Ascending aorta (tissue), 2 donors: ENCODE results near the gene ZNF627. TPM values are rescaled to one million over a fixed set of nuclear protein-coding genes. Genes with fewer than 3 reads are reported as not detected.

Experiments
- DNase-seq, 2 donors: peaks; one replicate each; pipeline ENCODE4 v3.0.0-alpha.2; 2019; ENCODE audit warnings: low spot score in 2 of 2
- H3K27ac ChIP-seq, 2 donors: fragments of 200-600 bp; sonication (generic); one replicate each; pipeline ENCODE4 v1.5.1; 2016 to 2017; ENCODE audit warnings: mild to moderate bottlenecking in 1 of 2
- H3K27me3 ChIP-seq: fragments of 200-600 bp; sonication (generic); one replicate; pipeline ENCODE4 v1.5.1; 2017
- H3K36me3 ChIP-seq, 2 donors: fragments of 200-600 bp; sonication (generic); one replicate each; pipeline ENCODE4 v1.5.1; 2016
- H3K4me1 ChIP-seq, 2 donors: fragments of 200-600 bp; sonication (generic); one replicate each; pipeline ENCODE4 v1.5.1; 2016 to 2017; ENCODE audit warnings: mild to moderate bottlenecking in 1 of 2
- H3K4me3 ChIP-seq, 2 donors: fragments of 200-600 bp; sonication (generic); one replicate each; pipeline ENCODE4 v1.5.1; 2016 to 2017; ENCODE audit warnings: mild to moderate bottlenecking in 1 of 2
- H3K9me3 ChIP-seq, 2 donors: fragments of 200-600 bp; sonication (generic); one replicate each; pipeline ENCODE4 v1.5.1; 2016
- CTCF ChIP-seq, 3 experiments: fragments of 200-600 bp in 2 of 3; fragments of 450-650 bp in 1 of 3; sonication (generic) in 2 of 3; IDR thresholded peaks; one replicate each; pipeline ENCODE4 v1.5.1; 2016 to 2019; ENCODE audit warnings: antibody characterized with exemption in 3 of 3, mild to moderate bottlenecking in 1 of 3, moderate library complexity in 1 of 3
- intact Hi-C: fragments of 100-400 bp; cut with DNase I; formaldehyde crosslinking; loops from one replicate; pipeline ENCODE4 v1.15.1; 2023
- total RNA-seq: library from RNA; depleted of rRNA; stranded (reverse); fragments of >200 nt; gene quantifications from one replicate; pipeline ENCODE4 v1.1.0, GENCODE V29; 2016

The ZNF627 gene
- total RNA-seq, 1 donor from 2014 or later = 7.6 TPM

- Histone ChIP-seq H3K36me3 (no peaks in the 10 kb centered on the region), H3K4me1 (peaks cover 0 to 3% of the 10 kb centered on the region in 2 donors), H3K9me3 (no peaks in the 10 kb centered on the region), H3K27me3 (peaks cover 7% of the 10 kb centered on the region), H3K27ac (no peak overlapping the region), H3K4me3 (no peak overlapping the region)
- DNase-seq = no peak
- TF ChIP-seq CTCF (IDR thresholded peaks at IDR 0.05) = no peak
- intact Hi-C loops = no loop called here
These were observed 22.6 kb upstream of the ZNF627 start for GRCh38 chr19:11574689-11575088.

GRCh38 chr19:11576227-11576626, 21.1 kb upstream of the ZNF627 start:
- no peak overlapping the region for H3K27ac ChIP-seq
- no peak for TF ChIP-seq CTCF (IDR thresholded peaks at IDR 0.05)
- peaks cover 7% of the 10 kb centered on the region for H3K27me3 ChIP-seq
- peaks cover 0 to 3% of the 10 kb centered on the region in 2 donors for H3K4me1 ChIP-seq
- H3K4me3 ChIP-seq = no peak overlapping the region
- no peaks in the 10 kb centered on the region for H3K9me3 ChIP-seq
- no peaks in the 10 kb centered on the region for H3K36me3 ChIP-seq
- intact Hi-C loops = no loop called here
- no peak for DNase-seq

- no peaks in the 10 kb centered on the region for H3K9me3 ChIP-seq
- no peak for TF ChIP-seq CTCF (IDR thresholded peaks at IDR 0.05)
- H3K27me3 ChIP-seq = peaks cover 7% of the 10 kb centered on the region
- DNase-seq = no peak
- intact Hi-C loops = no loop called here
- H3K36me3 ChIP-seq = no peaks in the 10 kb centered on the region
- H3K4me3 ChIP-seq = peak within 1 kb of the TSS; percentile 26 to 57
- H3K4me1 ChIP-seq = peaks cover 0 to 3% of the 10 kb centered on the region in 2 donors
- H3K27ac ChIP-seq = peak within 1 kb of the TSS in 1 of 2 donors; percentile 12
These were observed 19.6 kb upstream of the ZNF627 start, which contains the start of gene ACP5 for GRCh38 chr19:11577451-11578257. ACP5 (minus strand) TSS chr19:11577645; CDS start chr19:11577317, 328 bp downstream.

- peak overlapping the region in 1 of 2 donors; percentile 12 for H3K27ac ChIP-seq
These were observed 18.8 kb upstream of the ZNF627 start for GRCh38 chr19:11578258-11579142.

More at GRCh38 chr19:11578258-11579142, 18.8 kb upstream of the ZNF627 start:
- Histone ChIP-seq H3K36me3 (no peaks in the 10 kb centered on the region), H3K9me3 (no peaks in the 10 kb centered on the region), H3K27me3 (peaks cover 7% of the 10 kb centered on the region), H3K4me3 (peak overlapping the region; percentile 26 to 57), H3K4me1 (peaks cover 0 to 3% of the 10 kb centered on the region in 2 donors)
- TF ChIP-seq CTCF (IDR thresholded peaks at IDR 0.05) = no peak
- intact Hi-C loops = no loop called here
- DNase-seq = no peak
